ENCODE measurements around the gene NOP53. TPM values are rescaled to one million over a fixed set of nuclear protein-coding genes. Genes with fewer than 3 reads are reported as not detected.
"Not testable (repeated sequence)": the region's sequence is repeated elsewhere in the genome, so short reads cannot be mapped to it uniquely, and the experiment has no call there.

NOP53 gene
- total RNA-seq, 1 donor from 2014 or later = 290 TPM

GRCh38 chr19:47758443-47758804 is 13.1 kb downstream of the NOP53 start:
- no peak overlapping the region for H3K4me3 Mint-ChIP-seq
- TF ChIP-seq CTCF (IDR thresholded peaks at IDR 0.05; ENCODE audit: unreplicated experiment) = no peak
- H3K27me3 Mint-ChIP-seq (ENCODE audit: low read depth) = no peaks in the 10 kb centered on the region
- H3K9me3 Mint-ChIP-seq = peaks cover 4% of the 10 kb centered on the region
- H3K27ac Mint-ChIP-seq = no peak overlapping the region
- no peaks in the 10 kb centered on the region for H3K4me1 Mint-ChIP-seq
- peaks cover 32% of the 10 kb centered on the region for H3K36me3 Mint-ChIP-seq
- no peak for DNase-seq (ENCODE audit: low spot score in 2 of 2, unreplicated experiment in 2 of 2)

GRCh38 chr19:47760632-47760999 is 15.3 kb downstream of the NOP53 start:
- Mint-ChIP-seq H3K4me3 (no peak overlapping the region), H3K4me1 (no peaks in the 10 kb centered on the region), H3K36me3 (peaks cover 28% of the 10 kb centered on the region), H3K27ac (no peak overlapping the region), H3K9me3 (peaks cover 4% of the 10 kb centered on the region), H3K27me3 (ENCODE audit: low read depth) (no peaks in the 10 kb centered on the region)
- TF ChIP-seq CTCF (IDR thresholded peaks at IDR 0.05; ENCODE audit: unreplicated experiment) = no peak
- DNase-seq (ENCODE audit: low spot score in 2 of 2, unreplicated experiment in 2 of 2) = no peak

GRCh38 chr19:47761566-47761965 is 16.2 kb downstream of the NOP53 start:
- Mint-ChIP-seq H3K4me1 (no peaks in the 10 kb centered on the region), H3K4me3 (no peak overlapping the region), H3K27me3 (ENCODE audit: low read depth) (no peaks in the 10 kb centered on the region), H3K9me3 (peaks cover 4% of the 10 kb centered on the region), H3K27ac (no peak overlapping the region), H3K36me3 (peaks cover 28% of the 10 kb centered on the region)
- no peak for DNase-seq (ENCODE audit: low spot score in 2 of 2, unreplicated experiment in 2 of 2)
- no peak for TF ChIP-seq CTCF (IDR thresholded peaks at IDR 0.05; ENCODE audit: unreplicated experiment)

GRCh38 chr19:47762151-47762550 is 16.8 kb downstream of the NOP53 start:
- H3K27ac Mint-ChIP-seq = no peak overlapping the region
- DNase-seq (ENCODE audit: low spot score in 2 of 2, unreplicated experiment in 2 of 2) = no peak
- no peaks in the 10 kb centered on the region for H3K4me1 Mint-ChIP-seq
- H3K9me3 Mint-ChIP-seq = peaks cover 4% of the 10 kb centered on the region
- TF ChIP-seq CTCF (IDR thresholded peaks at IDR 0.05; ENCODE audit: unreplicated experiment) = no peak
- H3K4me3 Mint-ChIP-seq = no peak overlapping the region
- H3K36me3 Mint-ChIP-seq = peaks cover 23% of the 10 kb centered on the region
- no peaks in the 10 kb centered on the region for H3K27me3 Mint-ChIP-seq (ENCODE audit: low read depth)

GRCh38 chr19:47762615-47763308 is 17.4 kb downstream of the NOP53 start:
- Mint-ChIP-seq H3K4me3 (no peak overlapping the region), H3K36me3 (peaks cover 18% of the 10 kb centered on the region), H3K9me3 (peaks cover 4% of the 10 kb centered on the region), H3K4me1 (no peaks in the 10 kb centered on the region), H3K27me3 (ENCODE audit: low read depth) (no peaks in the 10 kb centered on the region), H3K27ac (no peak overlapping the region)
- TF ChIP-seq CTCF (IDR thresholded peaks at IDR 0.05; ENCODE audit: unreplicated experiment) = no peak
- no peak for DNase-seq (ENCODE audit: low spot score in 2 of 2, unreplicated experiment in 2 of 2)

GRCh38 chr19:47764705-47765104 is 19.4 kb downstream of the NOP53 start:
- not testable (repeated sequence) for H3K9me3 Mint-ChIP-seq; H3K4me1 Mint-ChIP-seq; DNase-seq (ENCODE audit: low spot score in 2 of 2, unreplicated experiment in 2 of 2); H3K4me3 Mint-ChIP-seq; H3K36me3 Mint-ChIP-seq; H3K27me3 Mint-ChIP-seq (ENCODE audit: low read depth); H3K27ac Mint-ChIP-seq

Measured in mesothelial cell of epicardium (in vitro differentiated cells).